H1 (cell line): Measurements from ENCODE around the gene C16orf87. TPM values are rescaled to one million over a fixed set of nuclear protein-coding genes. Genes with fewer than 3 reads are reported as not detected.

Source experiments
- CTCF ChIA-PET: fragments of 300-600 bp; sonication (Branson Sonifier 250); formaldehyde crosslinking; loops from one replicate; lab custom pipeline; 2021; ENCODE audit not compliant: partially characterized antibody; lab: Charles Lee
- POLR2A ChIA-PET: fragments of 300-600 bp; sonication (Branson Sonifier 250); formaldehyde crosslinking; loops from one replicate; lab custom pipeline; 2021; ENCODE audit warnings: inconsistent platforms; ENCODE audit not compliant: partially characterized antibody; lab: Charles Lee
- DNase-seq, 2 experiments: peaks; one replicate each; pipeline versions ENCODE4 v3.0.0 to v3.0.0-alpha.2; 2010 to 2022; ENCODE audit warnings: low spot score in 2 of 2, low read depth in 1 of 2, mixed read lengths in 1 of 2
- FAIRE-seq: peaks from 2 replicates; lab custom pipeline; 2011; peaks lifted over from hg19 to GRCh38; lab: Jason Lieb, UNC
- H2AFZ ChIP-seq: 2 replicates; pipeline ENCODE4 v1.8.1; 2012; ENCODE audit warnings: low read length, inconsistent platforms
- H2AK5ac ChIP-seq: 2 replicates; pipeline ENCODE4 v1.6.1; 2013; ENCODE audit warnings: low read depth, low read length
- H2BK120ac ChIP-seq: replicated peaks from 2 replicates; pipeline ENCODE3; 2013; ENCODE audit warnings: low read depth, low read length, inconsistent platforms
- H2BK12ac ChIP-seq: 2 replicates; pipeline ENCODE4 v1.6.1; 2013; ENCODE audit warnings: low read depth, low read length
- H2BK15ac ChIP-seq: 2 replicates; pipeline ENCODE4 v1.6.1; 2013; ENCODE audit warnings: low read length
- H2BK20ac ChIP-seq: 2 replicates; pipeline ENCODE4 v1.6.1; 2013; ENCODE audit warnings: low read length
- H2BK5ac ChIP-seq: 2 replicates; pipeline ENCODE4 v1.6.1; 2013; ENCODE audit warnings: low read depth, low read length
- H3K14ac ChIP-seq: 2 replicates; pipeline ENCODE4 v1.6.1; 2013; ENCODE audit warnings: inconsistent platforms; ENCODE audit not compliant: insufficient read length
- H3K18ac ChIP-seq: 2 replicates; pipeline ENCODE4 v1.6.1; 2013; ENCODE audit warnings: low read length; ENCODE audit errors: extremely low read depth
- H3K23ac ChIP-seq: 2 replicates; pipeline ENCODE4 v1.6.1; 2013; ENCODE audit warnings: inconsistent platforms; ENCODE audit not compliant: insufficient read length
- H3K23me2 ChIP-seq: 2 replicates; pipeline ENCODE4 v1.6.1; 2013; ENCODE audit warnings: low read depth, low read length
- H3K27ac ChIP-seq: 2 replicates; pipeline ENCODE4 v1.6.1; 2011; ENCODE audit warnings: low read depth, low read length, inconsistent platforms
- H3K27me3 ChIP-seq, 4 experiments: replicated peaks in 1 of 4; 1 replicate in 1 of 4; 2 replicates in 3 of 4; pipeline versions ENCODE4 v1.6.1 to v1.8.1; 2011 to 2013; ENCODE audit warnings: low read length in 3 of 4, mild to moderate bottlenecking in 3 of 4, inconsistent platforms in 2 of 4, mixed read lengths in 2 of 4, moderate library complexity in 1 of 4; ENCODE audit not compliant: control insufficient read depth in 3 of 4, insufficient read depth in 3 of 4; ENCODE audit errors: extremely low read depth in 1 of 4
- H3K36me3 ChIP-seq, 4 experiments: 2 replicates each; pipeline versions ENCODE4 v1.6.1 to v1.8.1; 2011 to 2013; ENCODE audit warnings: mild to moderate bottlenecking in 4 of 4, low read length in 3 of 4, moderate library complexity in 2 of 4, control low read depth in 1 of 4, inconsistent platforms in 1 of 4; ENCODE audit not compliant: insufficient read depth in 4 of 4, control insufficient read depth in 2 of 4
- H3K4ac ChIP-seq: replicated peaks from 2 replicates; pipeline ENCODE3; 2013; ENCODE audit warnings: low read length, low read depth, mixed read lengths, inconsistent platforms; ENCODE audit not compliant: insufficient read length
- H3K4me1 ChIP-seq, 4 experiments: replicated peaks in 1 of 4; 1 replicate in 1 of 4; 2 replicates in 3 of 4; pipeline versions ENCODE4 v1.6.1 to v1.8.1; 2011 to 2013; ENCODE audit warnings: low read length in 3 of 4, inconsistent platforms in 2 of 4, mixed read lengths in 1 of 4; ENCODE audit not compliant: insufficient read depth in 4 of 4, control insufficient read depth in 3 of 4
- H3K4me2 ChIP-seq, 2 experiments: 2 replicates each; pipeline versions ENCODE4 v1.6.1 to v1.8.1; 2011 to 2013; ENCODE audit warnings: low read depth in 2 of 2, low read length in 2 of 2, control low read depth in 1 of 2, inconsistent platforms in 1 of 2, mild to moderate bottlenecking in 1 of 2; ENCODE audit not compliant: insufficient read depth in 1 of 2
- H3K4me3 ChIP-seq, 4 experiments: fragments of 200-600, 300-600 bp in 1 of 4; sonication (generic), shearing (Covaris generic), sonication (Bioruptor Twin) in 1 of 4; 2 replicates each; pipeline versions ENCODE4 v1.5.1 to v1.8.1; 2011 to 2016; ENCODE audit warnings: low read length in 4 of 4, low read depth in 3 of 4, control low read depth in 2 of 4, inconsistent platforms in 2 of 4, mild to moderate bottlenecking in 2 of 4, mixed read lengths in 1 of 4, moderate library complexity in 1 of 4; ENCODE audit not compliant: insufficient read depth in 2 of 4; ENCODE audit errors: extremely low read depth in 1 of 4
- H3K56ac ChIP-seq: replicated peaks from 2 replicates; pipeline ENCODE3; 2013; ENCODE audit warnings: low read depth, mild to moderate bottlenecking, mixed read lengths, low read length, inconsistent platforms; ENCODE audit not compliant: insufficient read length
- H3K79me1 ChIP-seq: 2 replicates; pipeline ENCODE4 v1.6.1; 2013; ENCODE audit warnings: low read depth, low read length, control low read depth
- H3K79me2 ChIP-seq, 2 experiments: 2 replicates each; pipeline versions ENCODE4 v1.6.1 to v1.8.1; 2012 to 2013; ENCODE audit warnings: low read length in 2 of 2, mild to moderate bottlenecking in 2 of 2, inconsistent platforms in 1 of 2; ENCODE audit not compliant: insufficient read depth in 2 of 2, control insufficient read depth in 1 of 2
- H3K9ac ChIP-seq, 4 experiments: replicated peaks in 1 of 4; 1 replicate in 1 of 4; 2 replicates in 3 of 4; pipeline versions ENCODE4 v1.6.1 to v1.8.1; 2011 to 2013; ENCODE audit warnings: low read depth in 3 of 4, low read length in 3 of 4, control low read depth in 2 of 4, mild to moderate bottlenecking in 2 of 4, moderate library complexity in 2 of 4, inconsistent platforms in 1 of 4; ENCODE audit errors: extremely low read depth in 1 of 4
- H3K9me3 ChIP-seq, 2 experiments: 2 replicates each; pipeline versions ENCODE4 v1.6.1 to v1.8.1; 2012 to 2013; ENCODE audit warnings: mild to moderate bottlenecking in 2 of 2, moderate library complexity in 2 of 2, control low read depth in 1 of 2, inconsistent platforms in 1 of 2, low read depth in 1 of 2, low read length in 1 of 2, mixed read lengths in 1 of 2; ENCODE audit not compliant: insufficient read depth in 2 of 2
- H4K20me1 ChIP-seq, 2 experiments: replicated peaks in 1 of 2; 2 replicates each; pipeline versions ENCODE3 to v1.8.1; 2011 to 2013; ENCODE audit warnings: inconsistent platforms in 2 of 2, low read length in 2 of 2, mild to moderate bottlenecking in 1 of 2; ENCODE audit not compliant: insufficient read depth in 2 of 2, control insufficient read depth in 1 of 2
- H4K5ac ChIP-seq: 2 replicates; pipeline ENCODE4 v1.6.1; 2013; ENCODE audit warnings: low read length, low read depth, mixed read lengths, inconsistent platforms; ENCODE audit not compliant: insufficient read length
- H4K8ac ChIP-seq: 2 replicates; pipeline ENCODE4 v1.8.0; 2013; ENCODE audit warnings: mild to moderate bottlenecking, moderate library complexity, low read length, inconsistent platforms; ENCODE audit not compliant: insufficient read depth; ENCODE audit errors: extremely low read depth
- H4K91ac ChIP-seq: replicated peaks from 2 replicates; pipeline ENCODE3; 2013; ENCODE audit warnings: low read length, mixed read lengths, inconsistent platforms; ENCODE audit not compliant: insufficient read length
- JUN ChIP-seq: IDR thresholded peaks from 2 replicates; pipeline ENCODE4 v1.6.1; 2011; ENCODE audit warnings: low read depth, mild to moderate bottlenecking, improper control_type of control experiment, low read length
- NRF1 ChIP-seq: IDR thresholded peaks from 2 replicates; pipeline ENCODE4 v1.6.1; 2011; ENCODE audit warnings: mild to moderate bottlenecking, low read depth, low read length, improper control_type of control experiment
- POLR2AphosphoS5 ChIP-seq: IDR thresholded peaks from 2 replicates; pipeline ENCODE4 v1.6.1; 2011; ENCODE audit warnings: low read depth, low read length
- RFX5 ChIP-seq: IDR thresholded peaks from 2 replicates; pipeline ENCODE4 v1.6.1; 2011; ENCODE audit warnings: low read depth, low read length, improper control_type of control experiment, borderline replicate concordance
- SAP30 ChIP-seq: fragments of 300-600 bp; sonication (generic); IDR thresholded peaks from 2 replicates; pipeline ENCODE4 v1.7.1; 2012; ENCODE audit warnings: low read length, moderate library complexity, mild to moderate bottlenecking, inconsistent platforms; ENCODE audit not compliant: insufficient read depth, insufficient replicate concordance
- TCF12 ChIP-seq: IDR thresholded peaks from 2 replicates; pipeline ENCODE4 v1.6.1; 2011; ENCODE audit warnings: low read depth, mild to moderate bottlenecking, low read length
- WGBS, 2 experiments: shearing (Covaris generic) in 1 of 2; methylation state at CpG; one replicate each; pipeline versions ENCODE4 v1.1.6 to v1.1.7; 2013 to 2015; ENCODE audit warnings: low lambda C conversion rate in 2 of 2, mixed read lengths in 2 of 2, inconsistent platforms in 1 of 2, low coverage in 1 of 2, missing lambda C conversion rate in 1 of 2; ENCODE audit not compliant: insufficient replicate concordance in 2 of 2, insufficient coverage in 1 of 2, insufficient read length in 1 of 2; ENCODE audit errors: extremely low coverage in 1 of 2, missing lambda C conversion rate in 1 of 2; 5-methylcytosine and 5-hydroxymethylcytosine counted together
- polyA plus RNA-seq, 7 experiments: library from polyadenylated mRNA; depleted of rRNA in 3 of 7; stranded (reverse) in 5 of 7; unstranded in 2 of 7; fragments of >200 nt in 5 of 7; fragments of 200-250 nt in 2 of 7; gene quantifications; 1 replicate in 5 of 7; 2 replicates in 1 of 7; 4 replicates in 1 of 7; pipeline versions ENCODE4 v1.2.1 to v1.2.3, GENCODE V29; 2011 to 2013; ENCODE audit warnings: missing spikeins in 2 of 7, mixed read lengths in 2 of 7
- total RNA-seq: library from RNA; stranded (reverse); fragmentation: NEBNext Ultra II Directional; extraction: Animal tissue kit (Norgen Biotek cat#: 25700); gene quantifications from 2 replicates; pipeline ENCODE4 v1.2.1, GENCODE V29; 2021
- TF ChIP-seq, protein P1 (sequence below), 3 experiments: IDR thresholded peaks; 1 replicate in 2 of 3; 2 replicates in 1 of 3; pipeline versions ENCODE4 v1.5.1 to v1.6.1; 2011; ENCODE audit warnings: low read length in 3 of 3, mild to moderate bottlenecking in 3 of 3, inconsistent platforms in 2 of 3, low read depth in 1 of 3, moderate library complexity in 1 of 3; ENCODE audit not compliant: insufficient read depth in 1 of 3; ENCODE audit errors: control extremely low read depth in 1 of 3

The C16orf87 gene
- total and polyA plus RNA-seq, 2 of the 8 experiments (the other 6 are each of a cell fraction or from before 2014, with no cell fraction given) = 4.8 to 21.8 TPM

DNA sequence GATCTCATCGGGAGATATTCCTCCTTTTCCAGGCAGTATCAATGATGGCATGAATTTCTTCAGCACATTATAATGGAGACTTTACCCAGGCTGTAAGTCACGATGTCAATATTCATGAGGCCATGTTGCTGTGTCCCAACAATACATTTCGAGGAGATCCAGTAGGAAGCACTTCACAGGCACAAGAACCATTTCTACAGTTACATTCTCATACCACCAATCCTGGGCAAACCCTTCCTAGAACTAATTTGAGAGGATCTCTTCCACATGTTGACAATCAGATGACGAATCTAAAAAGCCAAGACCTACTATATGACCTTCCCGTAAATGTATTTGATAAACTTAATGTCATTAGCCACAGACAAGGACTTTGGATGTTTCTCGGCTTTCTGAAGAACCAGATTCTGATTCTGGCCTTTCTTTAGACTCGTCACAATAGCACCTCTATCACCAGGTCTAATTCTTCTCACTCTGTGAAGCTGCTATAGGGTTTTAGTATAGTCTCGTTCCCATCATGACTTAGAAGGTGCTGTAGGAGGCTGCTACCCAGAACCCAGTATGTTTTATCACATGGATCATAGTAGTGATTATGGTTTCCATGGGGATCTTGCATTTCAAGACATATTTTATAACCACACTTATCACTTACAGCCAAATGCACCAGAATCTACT, 40.2 kb downstream of the C16orf87 start:
- no peak overlapping the region for H3K23ac ChIP-seq
- WGBS, 2 experiments = 87% methylated on average over 8 of the region's 8 CpGs; no CpG with 5 or more reads in 1 of the 2 experiments
- H3K27me3 ChIP-seq = no peaks in the 10 kb centered on the region
- H3K79me1 ChIP-seq = no peaks in the 10 kb centered on the region
- peak; percentile 71 for FAIRE-seq
- no peak overlapping the region for H2BK5ac ChIP-seq
- no peak overlapping the region for H2BK20ac ChIP-seq
- 0 out of 2 replicates have a peak overlapping the region, but pooled peaks have one; percentile 68 for H2AFZ ChIP-seq
- H2BK12ac ChIP-seq = no peak overlapping the region
- no peak overlapping the region for H3K56ac ChIP-seq
- H3K14ac ChIP-seq = no peak overlapping the region
- no peak overlapping the region for H2BK120ac ChIP-seq
- no peak overlapping the region for H4K91ac ChIP-seq
- H2AK5ac ChIP-seq = no peak overlapping the region
- no peak overlapping the region for H3K18ac ChIP-seq
- no peaks in the 10 kb centered on the region for H3K79me2 ChIP-seq
- H3K4me1 ChIP-seq = peaks cover 0 to 9% (median 3%) of the 10 kb centered on the region in 4 experiments; a peak in 4 of 7 replicates
- peak overlapping the region in 1 of 4 experiments; percentile 87; a peak in 1 of 7 replicates for H3K9ac ChIP-seq
- H2BK15ac ChIP-seq = no peak overlapping the region
- DNase-seq = no peak
- no peaks in the 10 kb centered on the region; a peak in 2 of 8 replicates for H3K36me3 ChIP-seq
- H3K27ac ChIP-seq = 0 out of 2 replicates have a peak overlapping the region, but pooled peaks have one; percentile 69
- H3K9me3 ChIP-seq = peaks cover 0 to 5% of the 10 kb centered on the region in 2 experiments; a peak in 2 of 4 replicates
- CTCF ChIA-PET = interaction anchor here (1.5 to 2.9 kb wide), 3 partner anchors 10 to 100 kb away, joined by 3 to 15 read pairs (median 6); no protein-coding TSS in a partner anchor
- peak overlapping the region; percentile 69 to 85 for H3K4me2 ChIP-seq
- peak overlapping the region; percentile 69 to 87 (median 76); a peak in 7 of 8 replicates for H3K4me3 ChIP-seq
- H3K4ac ChIP-seq = no peak overlapping the region
- no peak overlapping the region for H4K5ac ChIP-seq
- no peak overlapping the region for H4K8ac ChIP-seq
- POLR2A ChIA-PET = interaction anchor here (0.8 to 1.7 kb wide), 7 partner anchors 9 to 158 kb away, joined by 3 to 10 read pairs (median 4); partner anchors contain the start of gene ORC6
- peaks cover 4% of the 10 kb centered on the region for H3K23me2 ChIP-seq
- no peaks in the 10 kb centered on the region for H4K20me1 ChIP-seq
- no peak for TF ChIP-seq POLR2AphosphoS5
- no peak for TF ChIP-seq SAP30
- TF ChIP-seq, protein P1, sequence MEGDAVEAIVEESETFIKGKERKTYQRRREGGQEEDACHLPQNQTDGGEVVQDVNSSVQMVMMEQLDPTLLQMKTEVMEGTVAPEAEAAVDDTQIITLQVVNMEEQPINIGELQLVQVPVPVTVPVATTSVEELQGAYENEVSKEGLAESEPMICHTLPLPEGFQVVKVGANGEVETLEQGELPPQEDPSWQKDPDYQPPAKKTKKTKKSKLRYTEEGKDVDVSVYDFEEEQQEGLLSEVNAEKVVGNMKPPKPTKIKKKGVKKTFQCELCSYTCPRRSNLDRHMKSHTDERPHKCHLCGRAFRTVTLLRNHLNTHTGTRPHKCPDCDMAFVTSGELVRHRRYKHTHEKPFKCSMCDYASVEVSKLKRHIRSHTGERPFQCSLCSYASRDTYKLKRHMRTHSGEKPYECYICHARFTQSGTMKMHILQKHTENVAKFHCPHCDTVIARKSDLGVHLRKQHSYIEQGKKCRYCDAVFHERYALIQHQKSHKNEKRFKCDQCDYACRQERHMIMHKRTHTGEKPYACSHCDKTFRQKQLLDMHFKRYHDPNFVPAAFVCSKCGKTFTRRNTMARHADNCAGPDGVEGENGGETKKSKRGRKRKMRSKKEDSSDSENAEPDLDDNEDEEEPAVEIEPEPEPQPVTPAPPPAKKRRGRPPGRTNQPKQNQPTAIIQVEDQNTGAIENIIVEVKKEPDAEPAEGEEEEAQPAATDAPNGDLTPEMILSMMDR (IDR thresholded peaks at IDR 0.05; ENCODE audit: control extremely low read depth in 1 of 3, insufficient read depth in 1 of 3, low read depth in 1 of 3, low read length in 3 of 3) = no peak
- TF ChIP-seq NRF1 = no peak
- TF ChIP-seq RFX5 = no peak
- TF ChIP-seq JUN = no peak
- TF ChIP-seq TCF12 = no peak
